ENCODE results near the gene MTCH1. TPM values are rescaled to one million over a fixed set of nuclear protein-coding genes. Genes with fewer than 3 reads are reported as not detected.

MTCH1 gene
- total RNA-seq, 1 experiment from 2014 or later = 204 TPM

- TF ChIP-seq MLX (CRISPR knock-in tag; IDR thresholded peaks at IDR 0.05) (no peak), ZNF423 (CRISPR knock-in tag; IDR thresholded peaks at IDR 0.05) (no peak), E2F5 (CRISPR knock-in tag; IDR thresholded peaks at IDR 0.05) (no peak), SMAD3 (CRISPR knock-in tag; IDR thresholded peaks at IDR 0.05; ENCODE audit: borderline replicate concordance) (no peak)
These were observed 31.0 kb upstream of the MTCH1 start (continued) for GRCh38 chr6:37016995-37017394.

GRCh38 chr6:37015532-37015931 lies 29.5 kb upstream of the MTCH1 start:
- Mint-ChIP-seq H3K4me1 (peaks cover 11% of the 10 kb centered on the region), H3K27me3 (ENCODE audit: low read depth) (no peaks in the 10 kb centered on the region), H3K36me3 (no peaks in the 10 kb centered on the region), H3K9me3 (no peaks in the 10 kb centered on the region), H3K27ac (no peak overlapping the region), H3K4me3 (no peak overlapping the region)
- ChIA-PET POLR2A (no interaction called here), CTCF (interaction anchor here (0.6 to 15.6 kb wide), 4 partner anchors 9 to 192 kb away, joined by 3 to 537 read pairs (median 4); no protein-coding TSS in a partner anchor)
- DNase-seq (ENCODE audit: low spot score) (no peak), ATAC-seq (no peak)
- no peak for TF ChIP-seq ZNF532 (CRISPR knock-in tag; IDR thresholded peaks at IDR 0.05; ENCODE audit: borderline replicate concordance)
- TF ChIP-seq CTCF (IDR thresholded peaks at IDR 0.05) = no peak
- TF ChIP-seq CREM (CRISPR knock-in tag; IDR thresholded peaks at IDR 0.05) = no peak
- TF ChIP-seq ATF6 (CRISPR knock-in tag; IDR thresholded peaks at IDR 0.05) = no peak
- TF ChIP-seq FOXP1 (CRISPR knock-in tag; IDR thresholded peaks at IDR 0.05; ENCODE audit: borderline replicate concordance) = no peak
- no peak for TF ChIP-seq ZNF512 (CRISPR knock-in tag; IDR thresholded peaks at IDR 0.05; ENCODE audit: borderline replicate concordance)
- no peak for TF ChIP-seq ZNF263 (CRISPR knock-in tag; IDR thresholded peaks at IDR 0.05; ENCODE audit: low read depth)
- TF ChIP-seq ATF3 (CRISPR knock-in tag; conservative IDR thresholded peaks at IDR 0.05) = no peak
- no peak for TF ChIP-seq MLX (CRISPR knock-in tag; IDR thresholded peaks at IDR 0.05)
- TF ChIP-seq ERG (CRISPR knock-in tag; IDR thresholded peaks at IDR 0.05) = no peak
- TF ChIP-seq SOX15 (CRISPR knock-in tag; IDR thresholded peaks at IDR 0.05) = no peak
- no peak for TF ChIP-seq ATF1 (CRISPR knock-in tag; IDR thresholded peaks at IDR 0.05)
- no peak for TF ChIP-seq SMAD4 (CRISPR knock-in tag; IDR thresholded peaks at IDR 0.05)
- no peak for TF ChIP-seq FOXK1 (CRISPR knock-in tag; IDR thresholded peaks at IDR 0.05)
